GM18502 (cell line): ENCODE data around the gene NEURL3.

Source experiments
- ATAC-seq: cut with Tn5 transposase; IDR thresholded peaks from one replicate; pipeline ENCODE4 v1.9.1; 2021; ENCODE audit warnings: mild to moderate bottlenecking; ENCODE audit not compliant: unreplicated experiment, poor library complexity

The NEURL3 gene

GRCh38 chr2:96541398-96542152 lies 36.4 kb upstream of the NEURL3 start:
- no peak for ATAC-seq

- ATAC-seq = no peak
These were observed 35.0 kb upstream of the NEURL3 start for GRCh38 chr2:96540136-96540535.

GRCh38 chr2:96539215-96539920 lies 34.2 kb upstream of the NEURL3 start:
- no peak for ATAC-seq

- no peak for ATAC-seq
These were observed 33.5 kb upstream of the NEURL3 start for GRCh38 chr2:96538487-96539214.

GRCh38 chr2:96537734-96538486 lies 32.8 kb upstream of the NEURL3 start:
- ATAC-seq = no peak

- peak; percentile 56 for ATAC-seq
These were observed 32.0 kb upstream of the NEURL3 start for GRCh38 chr2:96537066-96537733.

- ATAC-seq = peak; percentile 62
These were observed 31.4 kb upstream of the NEURL3 start, which contains the start of gene ARID5A for GRCh38 chr2:96536445-96537065. Gene ARID5A (plus strand): TSS chr2:96536752. CDS start chr2:96536827, 75 bp downstream.

- no peak for ATAC-seq
These were observed 30.2 kb upstream of the NEURL3 start for GRCh38 chr2:96535331-96535730.

GRCh38 chr2:96534701-96535181 lies 29.6 kb upstream of the NEURL3 start:
- ATAC-seq = no peak

- no peak for ATAC-seq
These were observed 29.0 kb upstream of the NEURL3 start for GRCh38 chr2:96534141-96534540.

- no peak for ATAC-seq
These were observed 28.3 kb upstream of the NEURL3 start for GRCh38 chr2:96533292-96534073.

GRCh38 chr2:96532641-96533291 lies 27.6 kb upstream of the NEURL3 start:
- no peak for ATAC-seq

GRCh38 chr2:96531872-96532505 lies 26.8 kb upstream of the NEURL3 start:
- peak; percentile 32 for ATAC-seq

- ATAC-seq = no peak
These were observed 26.2 kb upstream of the NEURL3 start for GRCh38 chr2:96531366-96531765.

- ATAC-seq = no peak
These were observed 25.6 kb upstream of the NEURL3 start for GRCh38 chr2:96530474-96531357.

GRCh38 chr2:96530144-96530430 lies 24.9 kb upstream of the NEURL3 start:
- no peak for ATAC-seq
